Vagina (tissue), 2 donors: ENCODE measurements around the gene BRIP1. TPM values are rescaled to one million over a fixed set of nuclear protein-coding genes. Genes with fewer than 3 reads are reported as not detected.

Experiments used
- DNase-seq, 2 donors: peaks; one replicate each; pipeline ENCODE4 v3.0.0-alpha.2; 2017; ENCODE audit errors: extremely low spot score in 2 of 2
- H3K27ac ChIP-seq: fragments of 200-600 bp; sonication (generic); one replicate; pipeline ENCODE4 v1.5.1; 2019
- H3K27me3 ChIP-seq: fragments of 200-600 bp; sonication (generic); one replicate; pipeline ENCODE4 v1.5.1; 2019
- H3K36me3 ChIP-seq, 2 donors: fragments of 200-600 bp; sonication (generic); one replicate each; pipeline ENCODE4 v1.5.1; 2017 to 2019
- H3K4me1 ChIP-seq: fragments of 200-600 bp; sonication (generic); one replicate; pipeline ENCODE4 v1.5.1; 2019
- H3K4me3 ChIP-seq, 2 donors: fragments of 200-600 bp; sonication (generic); 1 replicate in 1 of 2; 2 replicates in 1 of 2; pipeline ENCODE4 v1.5.1; 2016 to 2019
- H3K9me3 ChIP-seq: fragments of 200-600 bp; sonication (generic); one replicate; pipeline ENCODE4 v1.5.1; 2019
- CTCF ChIP-seq, 3 experiments: fragments of 450-650 bp in 2 of 3; fragments of 200-600 bp in 1 of 3; sonication (generic) in 1 of 3; IDR thresholded peaks; one replicate each; pipeline ENCODE4 v1.5.1; 2017 to 2019; ENCODE audit warnings: antibody characterized with exemption in 3 of 3, mild to moderate bottlenecking in 2 of 3, moderate library complexity in 2 of 3
- POLR2A ChIP-seq, 2 donors: fragments of 450-650 bp; IDR thresholded peaks; one replicate each; pipeline ENCODE4 v1.6.1; 2017; ENCODE audit warnings: antibody characterized with exemption in 2 of 2, mild to moderate bottlenecking in 2 of 2, moderate library complexity in 2 of 2
- POLR2AphosphoS5 ChIP-seq, 2 donors: sonication (generic); formaldehyde crosslinking; IDR thresholded peaks; one replicate each; pipeline ENCODE4 v1.9.0; 2017; ENCODE audit warnings: antibody characterized with exemption in 2 of 2, mild to moderate bottlenecking in 2 of 2, low read depth in 1 of 2; ENCODE audit not compliant: insufficient read depth in 1 of 2
- intact Hi-C: fragments of 100-400 bp; cut with DNase I; formaldehyde crosslinking; loops from one replicate; pipeline ENCODE4 v1.15.1; 2023
- total RNA-seq: library from RNA; depleted of rRNA; stranded (reverse); fragments of >200 nt; gene quantifications from one replicate; pipeline ENCODE4 v1.2.3, GENCODE V29; 2016

Gene BRIP1
- total RNA-seq, 1 donor from 2014 or later = 0.98 TPM

GRCh38 chr17:61816538-61816937 lies 46.8 kb downstream of the BRIP1 start:
- no peak overlapping the region for H3K27ac ChIP-seq

GRCh38 chr17:61815863-61816503 lies 47.3 kb downstream of the BRIP1 start:
- no peak for TF ChIP-seq CTCF (IDR thresholded peaks at IDR 0.05)
- no peak for TF ChIP-seq POLR2AphosphoS5 (IDR thresholded peaks at IDR 0.05; ENCODE audit: insufficient read depth in 1 of 2, low read depth in 1 of 2)
- TF ChIP-seq POLR2A (IDR thresholded peaks at IDR 0.05) = no peak
- H3K4me3 ChIP-seq = no peak overlapping the region
- H3K9me3 ChIP-seq = no peaks in the 10 kb centered on the region
- H3K27ac ChIP-seq = no peak overlapping the region
- no peaks in the 10 kb centered on the region for H3K4me1 ChIP-seq
- H3K36me3 ChIP-seq = no peaks in the 10 kb centered on the region
- intact Hi-C loops = no loop called here
- no peaks in the 10 kb centered on the region for H3K27me3 ChIP-seq
- no peak for DNase-seq

More at GRCh38 chr17:61816538-61816937, 46.8 kb downstream of the BRIP1 start:
- intact Hi-C loops = no loop called here
- Histone ChIP-seq H3K4me3 (no peak overlapping the region), H3K4me1 (no peaks in the 10 kb centered on the region), H3K27me3 (no peaks in the 10 kb centered on the region), H3K9me3 (no peaks in the 10 kb centered on the region), H3K36me3 (no peaks in the 10 kb centered on the region)
- no peak for DNase-seq
- TF ChIP-seq CTCF (IDR thresholded peaks at IDR 0.05) (no peak), POLR2A (IDR thresholded peaks at IDR 0.05) (no peak), POLR2AphosphoS5 (IDR thresholded peaks at IDR 0.05; ENCODE audit: insufficient read depth in 1 of 2, low read depth in 1 of 2) (no peak)

- Histone ChIP-seq H3K4me1 (no peaks in the 10 kb centered on the region), H3K4me3 (no peak overlapping the region), H3K27ac (no peak overlapping the region), H3K9me3 (no peaks in the 10 kb centered on the region), H3K27me3 (no peaks in the 10 kb centered on the region), H3K36me3 (no peaks in the 10 kb centered on the region)
- intact Hi-C loops = no loop called here
- TF ChIP-seq POLR2A (IDR thresholded peaks at IDR 0.05) = no peak
- TF ChIP-seq CTCF (IDR thresholded peaks at IDR 0.05) = no peak
- no peak for DNase-seq
Measured at GRCh38 chr17:61814485-61814884, 48.8 kb downstream of the BRIP1 start.

GRCh38 chr17:61813211-61813610 lies 50.1 kb downstream of the BRIP1 start:
- Histone ChIP-seq H3K4me1 (no peaks in the 10 kb centered on the region), H3K36me3 (no peaks in the 10 kb centered on the region), H3K9me3 (no peaks in the 10 kb centered on the region), H3K27ac (no peak overlapping the region), H3K27me3 (no peaks in the 10 kb centered on the region), H3K4me3 (no peak overlapping the region)
- TF ChIP-seq POLR2A (IDR thresholded peaks at IDR 0.05) (no peak), POLR2AphosphoS5 (IDR thresholded peaks at IDR 0.05; ENCODE audit: insufficient read depth in 1 of 2, low read depth in 1 of 2) (no peak), CTCF (IDR thresholded peaks at IDR 0.05) (no peak)
- intact Hi-C loops = no loop called here
- DNase-seq = no peak

- no peak for DNase-seq
- no peaks in the 10 kb centered on the region for H3K9me3 ChIP-seq
- intact Hi-C loops = no loop called here
- H3K36me3 ChIP-seq = no peaks in the 10 kb centered on the region
- TF ChIP-seq POLR2A (IDR thresholded peaks at IDR 0.05) = no peak
- no peak for TF ChIP-seq CTCF (IDR thresholded peaks at IDR 0.05)
- TF ChIP-seq POLR2AphosphoS5 (IDR thresholded peaks at IDR 0.05; ENCODE audit: insufficient read depth in 1 of 2, low read depth in 1 of 2) = no peak
- H3K4me3 ChIP-seq = no peak overlapping the region
- H3K27me3 ChIP-seq = no peaks in the 10 kb centered on the region
- H3K27ac ChIP-seq = no peak overlapping the region
- no peaks in the 10 kb centered on the region for H3K4me1 ChIP-seq
Measured at GRCh38 chr17:61812747-61813146, 50.6 kb downstream of the BRIP1 start.
